Activated CD4-positive, alpha-beta memory T cell treated with anti-CD3 and anti-CD28 coated beads for 36 hours (primary cell): ENCODE measurements around the gene SNTG2. TPM values are rescaled to one million over a fixed set of nuclear protein-coding genes. Genes with fewer than 3 reads are reported as not detected.

ENCODE experiments used
- CTCF ChIA-PET: fragments of 350-600 bp; sonication (Branson Sonifier 250); formaldehyde crosslinking; loops from one replicate; lab custom pipeline; 2021; ENCODE audit warnings: antibody characterized with exemption, inconsistent platforms; lab: Charles Lee
- POLR2A ChIA-PET: fragments of 350-600 bp; sonication (Branson Sonifier 250); formaldehyde crosslinking; loops from one replicate; lab custom pipeline; 2021; ENCODE audit warnings: antibody characterized with exemption; lab: Charles Lee
- DNase-seq: peaks from one replicate; pipeline ENCODE4 v3.0.0-alpha.2; 2020
- H3K27ac Mint-ChIP-seq: one replicate; pipeline ENCODE4 v1.8.0; 2021; ENCODE audit warnings: mixed read lengths
- H3K27me3 Mint-ChIP-seq: one replicate; pipeline ENCODE4 v1.8.0; 2021; ENCODE audit warnings: mixed read lengths
- H3K36me3 Mint-ChIP-seq: one replicate; pipeline ENCODE4 v1.8.0; 2021; ENCODE audit warnings: mixed read lengths
- H3K4me1 Mint-ChIP-seq: one replicate; pipeline ENCODE4 v1.8.0; 2021; ENCODE audit warnings: low read depth, mixed read lengths
- H3K4me3 Mint-ChIP-seq: one replicate; pipeline ENCODE4 v1.8.0; 2021; ENCODE audit warnings: mild to moderate bottlenecking, mixed read lengths
- H3K9me3 Mint-ChIP-seq: one replicate; pipeline ENCODE4 v1.8.0; 2021; ENCODE audit warnings: mixed read lengths
- intact Hi-C: fragments of 100-400 bp; cut with micrococcal nuclease; formaldehyde crosslinking; loops from one replicate; pipeline ENCODE4 v1.15.1; 2023
- total RNA-seq, 2 experiments: library from RNA; stranded (reverse); gene quantifications; one replicate each; pipeline ENCODE4 v1.2.3, GENCODE V29; 2021

The SNTG2 gene
- total RNA-seq, 2 experiments from 2014 or later = 0.67 to 0.94 TPM

- Mint-ChIP-seq H3K9me3 (no peaks in the 10 kb centered on the region), H3K36me3 (no peaks in the 10 kb centered on the region), H3K4me1 (no peaks in the 10 kb centered on the region), H3K27ac (no peak overlapping the region), H3K27me3 (no peaks in the 10 kb centered on the region), H3K4me3 (no peak overlapping the region)
- CTCF ChIA-PET = no interaction called here
- POLR2A ChIA-PET = no interaction called here
- DNase-seq = no peak
- intact Hi-C loops = no loop called here
These were observed 370.7 kb downstream of the SNTG2 start for GRCh38 chr2:1321321-1321720.

GRCh38 chr2:1324884-1325283, 374.2 kb downstream of the SNTG2 start:
- Mint-ChIP-seq H3K27me3 (no peaks in the 10 kb centered on the region), H3K27ac (no peak overlapping the region)
- POLR2A ChIA-PET = no interaction called here

GRCh38 chr2:1328684-1329083, 378.0 kb downstream of the SNTG2 start:
- H3K9me3 Mint-ChIP-seq = peaks cover 11% of the 10 kb centered on the region
- ChIA-PET POLR2A (no interaction called here), CTCF (no interaction called here)
- H3K27ac Mint-ChIP-seq = no peak overlapping the region
- intact Hi-C loops = no loop called here
- H3K27me3 Mint-ChIP-seq = no peaks in the 10 kb centered on the region
- no peak overlapping the region for H3K4me3 Mint-ChIP-seq
- H3K4me1 Mint-ChIP-seq = no peaks in the 10 kb centered on the region
- DNase-seq = no peak
- peaks cover 2% of the 10 kb centered on the region for H3K36me3 Mint-ChIP-seq

More at GRCh38 chr2:1324884-1325283, 374.2 kb downstream of the SNTG2 start:
- no peaks in the 10 kb centered on the region for H3K9me3 Mint-ChIP-seq
- CTCF ChIA-PET = no interaction called here
- H3K4me3 Mint-ChIP-seq = no peak overlapping the region
- H3K36me3 Mint-ChIP-seq = no peaks in the 10 kb centered on the region
- no peaks in the 10 kb centered on the region for H3K4me1 Mint-ChIP-seq
- DNase-seq = no peak
- intact Hi-C loops = no loop called here

- intact Hi-C loops = no loop called here
- no peaks in the 10 kb centered on the region for H3K27me3 Mint-ChIP-seq
- no peaks in the 10 kb centered on the region for H3K36me3 Mint-ChIP-seq
- no peak overlapping the region for H3K27ac Mint-ChIP-seq
- no peaks in the 10 kb centered on the region for H3K4me1 Mint-ChIP-seq
- no peak overlapping the region for H3K4me3 Mint-ChIP-seq
- no peak for DNase-seq
- H3K9me3 Mint-ChIP-seq = no peaks in the 10 kb centered on the region
- ChIA-PET POLR2A (no interaction called here), CTCF (no interaction called here)
These were observed 388.9 kb downstream of the SNTG2 start for GRCh38 chr2:1339388-1340140.

GRCh38 chr2:1340141-1340512, 389.5 kb downstream of the SNTG2 start:
- no peak for DNase-seq
- ChIA-PET POLR2A (no interaction called here), CTCF (no interaction called here)
- intact Hi-C loops = no loop called here
- no peaks in the 10 kb centered on the region for H3K9me3 Mint-ChIP-seq
- no peaks in the 10 kb centered on the region for H3K4me1 Mint-ChIP-seq
- no peak overlapping the region for H3K4me3 Mint-ChIP-seq
- no peaks in the 10 kb centered on the region for H3K27me3 Mint-ChIP-seq
- no peak overlapping the region for H3K27ac Mint-ChIP-seq
- H3K36me3 Mint-ChIP-seq = no peaks in the 10 kb centered on the region

- no peak for DNase-seq
- H3K4me1 Mint-ChIP-seq = no peaks in the 10 kb centered on the region
- POLR2A ChIA-PET = no interaction called here
- intact Hi-C loops = no loop called here
- H3K36me3 Mint-ChIP-seq = no peaks in the 10 kb centered on the region
- H3K4me3 Mint-ChIP-seq = no peak overlapping the region
- H3K27ac Mint-ChIP-seq = no peak overlapping the region
- CTCF ChIA-PET = no interaction called here
- H3K27me3 Mint-ChIP-seq = no peaks in the 10 kb centered on the region
- no peaks in the 10 kb centered on the region for H3K9me3 Mint-ChIP-seq
These were observed 390.9 kb downstream of the SNTG2 start for GRCh38 chr2:1341404-1342120.

- ChIA-PET CTCF (no interaction called here), POLR2A (no interaction called here)
- DNase-seq = no peak
- H3K4me3 Mint-ChIP-seq = no peak overlapping the region
- H3K36me3 Mint-ChIP-seq = peaks cover 4% of the 10 kb centered on the region
- H3K27ac Mint-ChIP-seq = no peak overlapping the region
- no peaks in the 10 kb centered on the region for H3K27me3 Mint-ChIP-seq
- peaks cover 15% of the 10 kb centered on the region for H3K9me3 Mint-ChIP-seq
- no peaks in the 10 kb centered on the region for H3K4me1 Mint-ChIP-seq
- intact Hi-C loops = no loop called here
These were observed 398.1 kb downstream of the SNTG2 start for GRCh38 chr2:1348789-1349188.

GRCh38 chr2:1350111-1350510, 399.5 kb downstream of the SNTG2 start:
- Mint-ChIP-seq H3K4me3 (no peak overlapping the region), H3K4me1 (no peaks in the 10 kb centered on the region), H3K9me3 (peaks cover 15% of the 10 kb centered on the region), H3K27me3 (no peaks in the 10 kb centered on the region), H3K27ac (no peak overlapping the region), H3K36me3 (peaks cover 4% of the 10 kb centered on the region)
- intact Hi-C loops = no loop called here
- DNase-seq = no peak
- ChIA-PET POLR2A (no interaction called here), CTCF (no interaction called here)

GRCh38 chr2:1353124-1353523, 402.5 kb downstream of the SNTG2 start:
- ChIA-PET CTCF (no interaction called here), POLR2A (no interaction called here)
- Mint-ChIP-seq H3K36me3 (peaks cover 4% of the 10 kb centered on the region), H3K4me1 (no peaks in the 10 kb centered on the region), H3K9me3 (peaks cover 10% of the 10 kb centered on the region), H3K27ac (no peak overlapping the region), H3K4me3 (no peak overlapping the region), H3K27me3 (no peaks in the 10 kb centered on the region)
- intact Hi-C loops = no loop called here
- no peak for DNase-seq

- intact Hi-C loops = no loop called here
- no peak for DNase-seq
- ChIA-PET CTCF (no interaction called here), POLR2A (no interaction called here)
- Mint-ChIP-seq H3K27me3 (no peaks in the 10 kb centered on the region), H3K4me1 (no peaks in the 10 kb centered on the region), H3K9me3 (peaks cover 6% of the 10 kb centered on the region), H3K27ac (no peak overlapping the region), H3K4me3 (no peak overlapping the region), H3K36me3 (peaks cover 4% of the 10 kb centered on the region)
These were observed 402.9 kb downstream of the SNTG2 start for GRCh38 chr2:1353543-1353942.

GRCh38 chr2:1360144-1360543, 409.5 kb downstream of the SNTG2 start:
- intact Hi-C loops = no loop called here
- no peaks in the 10 kb centered on the region for H3K36me3 Mint-ChIP-seq
- no peak overlapping the region for H3K27ac Mint-ChIP-seq
- H3K9me3 Mint-ChIP-seq = peaks cover 4% of the 10 kb centered on the region
- H3K27me3 Mint-ChIP-seq = no peaks in the 10 kb centered on the region
- POLR2A ChIA-PET = no interaction called here
- no peak overlapping the region for H3K4me3 Mint-ChIP-seq
- CTCF ChIA-PET = no interaction called here
- H3K4me1 Mint-ChIP-seq = no peaks in the 10 kb centered on the region
- no peak for DNase-seq

GRCh38 chr2:1360557-1361250, 410.1 kb downstream of the SNTG2 start:
- ChIA-PET CTCF (no interaction called here), POLR2A (no interaction called here)
- H3K9me3 Mint-ChIP-seq = peaks cover 4% of the 10 kb centered on the region
- DNase-seq = no peak
- H3K4me3 Mint-ChIP-seq = no peak overlapping the region
- intact Hi-C loops = no loop called here
- H3K4me1 Mint-ChIP-seq = no peaks in the 10 kb centered on the region
- H3K27ac Mint-ChIP-seq = no peak overlapping the region
- H3K36me3 Mint-ChIP-seq = no peaks in the 10 kb centered on the region
- H3K27me3 Mint-ChIP-seq = no peaks in the 10 kb centered on the region
